Glomerular visceral epithelial cell (primary cell): ENCODE results near the gene MLST8.

ENCODE experiments used
- DNase-seq: peaks from one replicate; pipeline ENCODE4 v3.0.0-alpha.2; 2016; ENCODE audit errors: extremely low spot score

Gene MLST8

GRCh38 chr16:2208308-2208707, 3.1 kb downstream of the MLST8 start:
- DNase-seq: no peak

GRCh38 chr16:2208772-2209171, 3.5 kb downstream of the MLST8 start:
- DNase-seq: no peak

- DNase-seq: no peak
Observed at GRCh38 chr16:2209258-2210008, 4.2 kb downstream of the MLST8 start.

GRCh38 chr16:2210009-2210332, 4.7 kb downstream of the MLST8 start:
- DNase-seq: no peak

GRCh38 chr16:2210386-2211365, 5.4 kb downstream of the MLST8 start, which contains the start of gene BRICD5:
Gene BRICD5, minus strand, starts transcription at chr16:2210863. Its CDS starts 30 bp downstream, at chr16:2210833.
- peak; percentile 33 for DNase-seq

GRCh38 chr16:2211923-2212347, 6.7 kb downstream of the MLST8 start:
- no peak for DNase-seq

- DNase-seq: no peak
Observed at GRCh38 chr16:2212362-2213324, 7.4 kb downstream of the MLST8 start.

GRCh38 chr16:2213817-2214718, 8.8 kb downstream of the MLST8 start:
- DNase-seq: no peak

- no peak for DNase-seq
Observed at GRCh38 chr16:2214719-2214968, 9.4 kb downstream of the MLST8 start, which contains the start of gene PGP. Gene PGP, minus strand, starts transcription at chr16:2214840. Its CDS starts 63 bp downstream, at chr16:2214777.

- no peak for DNase-seq
Observed at GRCh38 chr16:2216330-2216729, 11.1 kb downstream of the MLST8 start.

- peak; percentile 98 for DNase-seq
Observed at GRCh38 chr16:2223221-2223941, 18.1 kb downstream of the MLST8 start, which contains the start of gene E4F1. Gene E4F1, plus strand, starts transcription at chr16:2223591. Its CDS starts 23 bp downstream, at chr16:2223614.

- DNase-seq: peak; percentile 45
Observed at GRCh38 chr16:2223942-2224486, 18.8 kb downstream of the MLST8 start.

GRCh38 chr16:2226245-2226793, 21.1 kb downstream of the MLST8 start:
- peak; percentile 40 for DNase-seq

- no peak for DNase-seq
Observed at GRCh38 chr16:2226918-2227317, 21.7 kb downstream of the MLST8 start.

GRCh38 chr16:2228161-2228824, 23.0 kb downstream of the MLST8 start:
- DNase-seq: no peak

GRCh38 chr16:2229091-2229490, 23.8 kb downstream of the MLST8 start:
- DNase-seq: no peak

GRCh38 chr16:2229632-2230250, 24.5 kb downstream of the MLST8 start:
- DNase-seq: no peak

GRCh38 chr16:2230376-2230775, 25.1 kb downstream of the MLST8 start:
- DNase-seq: no peak
